ENCODE measurements around the gene PHF12. TPM values are rescaled to one million over a fixed set of nuclear protein-coding genes. Genes with fewer than 3 reads are reported as not detected.

The PHF12 gene
- total and polyA plus RNA-seq, 2 of the 13 experiments (the other 11 are each of a cell fraction or from before 2014, with no cell fraction given), result 9.8 to 17.1 TPM

DNA sequence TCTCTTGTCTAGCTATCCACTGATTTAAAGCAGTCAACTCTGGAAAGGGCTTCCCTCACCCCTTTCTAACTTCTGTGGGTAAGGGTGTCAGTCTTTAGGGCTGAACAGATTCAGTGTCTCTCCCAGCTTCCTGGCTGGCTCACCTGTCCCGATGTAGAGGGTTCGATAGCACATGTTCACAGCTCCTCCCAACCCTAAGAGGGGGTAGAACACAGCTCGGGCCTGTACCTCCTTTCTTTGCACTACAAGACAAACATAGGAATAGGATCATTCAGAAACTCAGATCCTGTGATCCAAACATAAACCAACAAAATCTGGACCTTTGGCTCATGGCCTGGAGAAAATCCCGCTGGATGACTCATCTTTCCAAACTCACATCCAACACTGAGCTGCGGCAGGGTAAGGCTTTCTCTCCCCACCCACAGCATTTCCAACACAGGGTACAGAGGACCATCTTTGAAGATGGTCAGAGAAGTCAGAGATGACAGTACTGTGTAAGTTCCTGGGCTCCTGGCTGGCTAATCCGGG is 42.6 kb downstream of the PHF12 start (continued):
- TF ChIP-seq, protein P1, sequence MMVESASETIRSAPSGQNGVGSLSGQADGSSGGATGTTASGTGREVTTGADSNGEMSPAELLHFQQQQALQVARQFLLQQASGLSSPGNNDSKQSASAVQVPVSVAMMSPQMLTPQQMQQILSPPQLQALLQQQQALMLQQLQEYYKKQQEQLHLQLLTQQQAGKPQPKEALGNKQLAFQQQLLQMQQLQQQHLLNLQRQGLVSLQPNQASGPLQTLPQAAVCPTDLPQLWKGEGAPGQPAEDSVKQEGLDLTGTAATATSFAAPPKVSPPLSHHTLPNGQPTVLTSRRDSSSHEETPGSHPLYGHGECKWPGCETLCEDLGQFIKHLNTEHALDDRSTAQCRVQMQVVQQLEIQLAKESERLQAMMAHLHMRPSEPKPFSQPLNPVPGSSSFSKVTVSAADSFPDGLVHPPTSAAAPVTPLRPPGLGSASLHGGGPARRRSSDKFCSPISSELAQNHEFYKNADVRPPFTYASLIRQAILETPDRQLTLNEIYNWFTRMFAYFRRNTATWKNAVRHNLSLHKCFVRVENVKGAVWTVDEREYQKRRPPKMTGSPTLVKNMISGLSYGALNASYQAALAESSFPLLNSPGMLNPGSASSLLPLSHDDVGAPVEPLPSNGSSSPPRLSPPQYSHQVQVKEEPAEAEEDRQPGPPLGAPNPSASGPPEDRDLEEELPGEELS (CRISPR knock-in tag; IDR thresholded peaks at IDR 0.05), result 0 out of 2 replicates have a peak, but pooled peaks have one; percentile 16
- TF ChIP-seq IRX3 (CRISPR knock-in tag; IDR thresholded peaks at IDR 0.05; ENCODE audit: borderline replicate concordance, low read depth), result no peak
- TF ChIP-seq, protein P2, sequence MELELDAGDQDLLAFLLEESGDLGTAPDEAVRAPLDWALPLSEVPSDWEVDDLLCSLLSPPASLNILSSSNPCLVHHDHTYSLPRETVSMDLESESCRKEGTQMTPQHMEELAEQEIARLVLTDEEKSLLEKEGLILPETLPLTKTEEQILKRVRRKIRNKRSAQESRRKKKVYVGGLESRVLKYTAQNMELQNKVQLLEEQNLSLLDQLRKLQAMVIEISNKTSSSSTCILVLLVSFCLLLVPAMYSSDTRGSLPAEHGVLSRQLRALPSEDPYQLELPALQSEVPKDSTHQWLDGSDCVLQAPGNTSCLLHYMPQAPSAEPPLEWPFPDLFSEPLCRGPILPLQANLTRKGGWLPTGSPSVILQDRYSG (CRISPR knock-in tag; IDR thresholded peaks at IDR 0.05), result no peak
- TF ChIP-seq, protein P3, sequence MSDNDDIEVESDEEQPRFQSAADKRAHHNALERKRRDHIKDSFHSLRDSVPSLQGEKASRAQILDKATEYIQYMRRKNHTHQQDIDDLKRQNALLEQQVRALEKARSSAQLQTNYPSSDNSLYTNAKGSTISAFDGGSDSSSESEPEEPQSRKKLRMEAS (IDR thresholded peaks at IDR 0.05), result peak; percentile 46; the same call in 1 of the 2 replicates
- no peak for TF ChIP-seq ZNF577 (CRISPR knock-in tag; IDR thresholded peaks at IDR 0.05; ENCODE audit: borderline replicate concordance, low read depth)
- TF ChIP-seq, protein P4, sequence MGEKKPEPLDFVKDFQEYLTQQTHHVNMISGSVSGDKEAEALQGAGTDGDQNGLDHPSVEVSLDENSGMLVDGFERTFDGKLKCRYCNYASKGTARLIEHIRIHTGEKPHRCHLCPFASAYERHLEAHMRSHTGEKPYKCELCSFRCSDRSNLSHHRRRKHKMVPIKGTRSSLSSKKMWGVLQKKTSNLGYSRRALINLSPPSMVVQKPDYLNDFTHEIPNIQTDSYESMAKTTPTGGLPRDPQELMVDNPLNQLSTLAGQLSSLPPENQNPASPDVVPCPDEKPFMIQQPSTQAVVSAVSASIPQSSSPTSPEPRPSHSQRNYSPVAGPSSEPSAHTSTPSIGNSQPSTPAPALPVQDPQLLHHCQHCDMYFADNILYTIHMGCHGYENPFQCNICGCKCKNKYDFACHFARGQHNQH (CRISPR knock-in tag; IDR thresholded peaks at IDR 0.05), result 0 out of 2 replicates have a peak, but pooled peaks have one; percentile 18
- TF ChIP-seq ZNF605 (CRISPR knock-in tag; IDR thresholded peaks at IDR 0.05), result peak; percentile 59; the same call in 1 of the 2 replicates
- TF ChIP-seq EHMT2 (IDR thresholded peaks at IDR 0.05; ENCODE audit: borderline replicate concordance, low read depth, low read length), result no peak
- TF ChIP-seq, protein P5, sequence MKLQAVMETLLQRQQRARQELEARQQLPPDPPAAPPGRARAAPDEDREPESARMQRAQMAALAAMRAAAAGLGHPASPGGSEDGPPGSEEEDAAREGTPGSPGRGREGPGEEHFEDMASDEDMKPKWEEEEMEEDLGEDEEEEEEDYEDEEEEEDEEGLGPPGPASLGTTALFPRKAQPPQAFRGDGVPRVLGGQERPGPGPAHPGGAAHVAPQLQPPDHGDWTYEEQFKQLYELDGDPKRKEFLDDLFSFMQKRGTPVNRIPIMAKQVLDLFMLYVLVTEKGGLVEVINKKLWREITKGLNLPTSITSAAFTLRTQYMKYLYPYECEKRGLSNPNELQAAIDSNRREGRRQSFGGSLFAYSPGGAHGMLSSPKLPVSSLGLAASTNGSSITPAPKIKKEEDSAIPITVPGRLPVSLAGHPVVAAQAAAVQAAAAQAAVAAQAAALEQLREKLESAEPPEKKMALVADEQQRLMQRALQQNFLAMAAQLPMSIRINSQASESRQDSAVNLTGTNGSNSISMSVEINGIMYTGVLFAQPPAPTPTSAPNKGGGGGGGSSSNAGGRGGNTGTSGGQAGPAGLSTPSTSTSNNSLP (IDR thresholded peaks at IDR 0.05; ENCODE audit: low read depth, low read length), result peak; percentile 79; the same call in 1 of the 2 replicates
- TF ChIP-seq XRCC5 (optimal IDR thresholded peaks at IDR 0.05; ENCODE audit: low read length), result peak; percentile 28
- no peak for TF ChIP-seq ZFP41 (CRISPR knock-in tag; IDR thresholded peaks at IDR 0.05; ENCODE audit: borderline replicate concordance)
- TF ChIP-seq, protein P6, sequence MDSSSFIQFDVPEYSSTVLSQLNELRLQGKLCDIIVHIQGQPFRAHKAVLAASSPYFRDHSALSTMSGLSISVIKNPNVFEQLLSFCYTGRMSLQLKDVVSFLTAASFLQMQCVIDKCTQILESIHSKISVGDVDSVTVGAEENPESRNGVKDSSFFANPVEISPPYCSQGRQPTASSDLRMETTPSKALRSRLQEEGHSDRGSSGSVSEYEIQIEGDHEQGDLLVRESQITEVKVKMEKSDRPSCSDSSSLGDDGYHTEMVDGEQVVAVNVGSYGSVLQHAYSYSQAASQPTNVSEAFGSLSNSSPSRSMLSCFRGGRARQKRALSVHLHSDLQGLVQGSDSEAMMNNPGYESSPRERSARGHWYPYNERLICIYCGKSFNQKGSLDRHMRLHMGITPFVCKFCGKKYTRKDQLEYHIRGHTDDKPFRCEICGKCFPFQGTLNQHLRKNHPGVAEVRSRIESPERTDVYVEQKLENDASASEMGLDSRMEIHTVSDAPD (CRISPR knock-in tag; IDR thresholded peaks at IDR 0.05), result 0 out of 2 replicates have a peak, but pooled peaks have one; percentile 23
- no peak for TF ChIP-seq ZNF552 (CRISPR knock-in tag; IDR thresholded peaks at IDR 0.05; ENCODE audit: borderline replicate concordance)
- TF ChIP-seq ZNF777 (CRISPR knock-in tag; IDR thresholded peaks at IDR 0.05), result no peak
- TF ChIP-seq NFKB2 (CRISPR knock-in tag; IDR thresholded peaks at IDR 0.05; ENCODE audit: borderline replicate concordance), result no peak
- no peak for TF ChIP-seq ZNF660 (CRISPR knock-in tag; IDR thresholded peaks at IDR 0.05; ENCODE audit: borderline replicate concordance, low read depth)
- TF ChIP-seq HMG20A (CRISPR knock-in tag; IDR thresholded peaks at IDR 0.05; ENCODE audit: borderline replicate concordance), result peak; percentile 11; the same call in 1 of the 2 replicates
- TF ChIP-seq, protein P7, sequence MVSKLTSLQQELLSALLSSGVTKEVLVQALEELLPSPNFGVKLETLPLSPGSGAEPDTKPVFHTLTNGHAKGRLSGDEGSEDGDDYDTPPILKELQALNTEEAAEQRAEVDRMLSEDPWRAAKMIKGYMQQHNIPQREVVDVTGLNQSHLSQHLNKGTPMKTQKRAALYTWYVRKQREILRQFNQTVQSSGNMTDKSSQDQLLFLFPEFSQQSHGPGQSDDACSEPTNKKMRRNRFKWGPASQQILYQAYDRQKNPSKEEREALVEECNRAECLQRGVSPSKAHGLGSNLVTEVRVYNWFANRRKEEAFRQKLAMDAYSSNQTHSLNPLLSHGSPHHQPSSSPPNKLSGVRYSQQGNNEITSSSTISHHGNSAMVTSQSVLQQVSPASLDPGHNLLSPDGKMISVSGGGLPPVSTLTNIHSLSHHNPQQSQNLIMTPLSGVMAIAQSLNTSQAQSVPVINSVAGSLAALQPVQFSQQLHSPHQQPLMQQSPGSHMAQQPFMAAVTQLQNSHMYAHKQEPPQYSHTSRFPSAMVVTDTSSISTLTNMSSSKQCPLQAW (CRISPR knock-in tag; IDR thresholded peaks at IDR 0.05), result peak; percentile 54; the same call in 1 of the 2 replicates
- TF ChIP-seq KDM5B (CRISPR knock-in tag; IDR thresholded peaks at IDR 0.05; ENCODE audit: borderline replicate concordance), result no peak
- TF ChIP-seq DNMT3B (CRISPR knock-in tag; conservative IDR thresholded peaks at IDR 0.05), result 0 out of 2 replicates have a peak, but pooled peaks have one; percentile 50
